Measurements from ENCODE around the gene SLC37A4.

DNA sequence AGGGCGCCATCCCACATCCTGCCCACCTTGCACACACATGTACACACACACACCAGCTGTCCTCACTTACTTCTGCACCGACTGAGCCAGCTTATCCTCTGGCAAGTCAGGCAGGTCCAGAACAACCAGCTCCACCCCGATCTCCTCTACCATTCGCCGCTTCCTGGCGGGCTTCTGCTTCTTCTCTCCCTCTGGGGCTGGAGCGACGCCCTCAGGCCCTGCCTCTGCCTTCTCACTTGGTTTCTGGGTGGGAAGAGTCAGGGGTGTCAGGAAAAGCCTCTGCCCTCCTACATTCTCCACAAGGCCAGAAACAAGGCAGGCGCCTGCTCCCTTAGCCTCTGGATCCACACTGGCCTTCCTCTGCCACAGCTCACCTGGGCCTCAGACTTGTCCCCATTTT, 18.0 kb upstream of the SLC37A4 start:
- TF ChIP-seq, protein P1, sequence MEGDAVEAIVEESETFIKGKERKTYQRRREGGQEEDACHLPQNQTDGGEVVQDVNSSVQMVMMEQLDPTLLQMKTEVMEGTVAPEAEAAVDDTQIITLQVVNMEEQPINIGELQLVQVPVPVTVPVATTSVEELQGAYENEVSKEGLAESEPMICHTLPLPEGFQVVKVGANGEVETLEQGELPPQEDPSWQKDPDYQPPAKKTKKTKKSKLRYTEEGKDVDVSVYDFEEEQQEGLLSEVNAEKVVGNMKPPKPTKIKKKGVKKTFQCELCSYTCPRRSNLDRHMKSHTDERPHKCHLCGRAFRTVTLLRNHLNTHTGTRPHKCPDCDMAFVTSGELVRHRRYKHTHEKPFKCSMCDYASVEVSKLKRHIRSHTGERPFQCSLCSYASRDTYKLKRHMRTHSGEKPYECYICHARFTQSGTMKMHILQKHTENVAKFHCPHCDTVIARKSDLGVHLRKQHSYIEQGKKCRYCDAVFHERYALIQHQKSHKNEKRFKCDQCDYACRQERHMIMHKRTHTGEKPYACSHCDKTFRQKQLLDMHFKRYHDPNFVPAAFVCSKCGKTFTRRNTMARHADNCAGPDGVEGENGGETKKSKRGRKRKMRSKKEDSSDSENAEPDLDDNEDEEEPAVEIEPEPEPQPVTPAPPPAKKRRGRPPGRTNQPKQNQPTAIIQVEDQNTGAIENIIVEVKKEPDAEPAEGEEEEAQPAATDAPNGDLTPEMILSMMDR (IDR thresholded peaks at IDR 0.05; ENCODE audit: control extremely low read depth in 1 of 3, insufficient read depth in 1 of 3, low read depth in 1 of 3, low read length in 3 of 3) = no peak
- TF ChIP-seq POU5F1 (IDR thresholded peaks at IDR 0.05; ENCODE audit: low read depth, low read length) (no peak), YY1 (IDR thresholded peaks at IDR 0.05; ENCODE audit: low read depth, low read length) (no peak)
